Tibial nerve (tissue), 4 donors: ENCODE results near the gene NPLOC4. TPM values are rescaled to one million over a fixed set of nuclear protein-coding genes. Genes with fewer than 3 reads are reported as not detected.

Source experiments
- DNase-seq, 2 donors: peaks; one replicate each; pipeline ENCODE4 v3.0.0-alpha.2; 2019; ENCODE audit warnings: low spot score in 2 of 2
- H3K27ac ChIP-seq, 4 donors: fragments of 200-600 bp; sonication (generic) in 3 of 4; one replicate each; pipeline ENCODE4 v1.5.1; 2017 to 2019; ENCODE audit warnings: mild to moderate bottlenecking in 1 of 4
- H3K27me3 ChIP-seq, 2 donors: fragments of 200-600 bp; sonication (generic) in 1 of 2; one replicate each; pipeline versions ENCODE4 v1.5.1 to v1.6.0; 2017 to 2019
- H3K36me3 ChIP-seq, 3 donors: fragments of 200-600 bp; sonication (generic); one replicate each; pipeline ENCODE4 v1.5.1; 2018 to 2019
- H3K4me1 ChIP-seq, 4 donors: fragments of 200-600 bp; sonication (generic) in 3 of 4; one replicate each; pipeline ENCODE4 v1.5.1; 2017 to 2019
- H3K4me3 ChIP-seq, 4 donors: fragments of 200-600 bp; sonication (generic) in 3 of 4; one replicate each; pipeline ENCODE4 v1.5.1; 2017 to 2019; ENCODE audit warnings: mild to moderate bottlenecking in 1 of 4, moderate library complexity in 1 of 4
- H3K9me3 ChIP-seq, 4 donors: fragments of 200-600 bp; sonication (generic) in 3 of 4; one replicate each; pipeline ENCODE4 v1.5.1; 2017 to 2019
- EP300 ChIP-seq, 2 donors: sonication (generic); formaldehyde crosslinking; IDR thresholded peaks; one replicate each; pipeline ENCODE4 v1.6.1; 2017; ENCODE audit warnings: antibody characterized with exemption in 2 of 2, mild to moderate bottlenecking in 1 of 2
- POLR2A ChIP-seq, 2 donors: fragments of 450-650 bp; IDR thresholded peaks; one replicate each; pipeline ENCODE4 v1.6.1; 2017; ENCODE audit warnings: antibody characterized with exemption in 2 of 2, mild to moderate bottlenecking in 2 of 2, moderate library complexity in 2 of 2
- WGBS, 2 donors: methylation state at CpG; one replicate each; pipeline ENCODE4 v1.1.5; 2018; 5-methylcytosine and 5-hydroxymethylcytosine counted together
- total RNA-seq, 4 donors: library from RNA; depleted of rRNA; stranded (reverse); fragments of >200 nt; gene quantifications; one replicate each; pipeline ENCODE4 v1.1.0, GENCODE V29; 2016
- TF ChIP-seq, protein P1 (sequence below), 5 experiments: fragments of 200-600 bp in 3 of 5; fragments of 450-650 bp in 2 of 5; sonication (generic) in 3 of 5; IDR thresholded peaks; one replicate each; pipeline ENCODE4 v1.5.1; 2016 to 2019; ENCODE audit warnings: antibody characterized with exemption in 5 of 5, mild to moderate bottlenecking in 3 of 5, moderate library complexity in 2 of 5

The NPLOC4 gene
- total RNA-seq, 4 donors from 2014 or later = 51.1 to 79.2 (median 62.1) TPM

DNA sequence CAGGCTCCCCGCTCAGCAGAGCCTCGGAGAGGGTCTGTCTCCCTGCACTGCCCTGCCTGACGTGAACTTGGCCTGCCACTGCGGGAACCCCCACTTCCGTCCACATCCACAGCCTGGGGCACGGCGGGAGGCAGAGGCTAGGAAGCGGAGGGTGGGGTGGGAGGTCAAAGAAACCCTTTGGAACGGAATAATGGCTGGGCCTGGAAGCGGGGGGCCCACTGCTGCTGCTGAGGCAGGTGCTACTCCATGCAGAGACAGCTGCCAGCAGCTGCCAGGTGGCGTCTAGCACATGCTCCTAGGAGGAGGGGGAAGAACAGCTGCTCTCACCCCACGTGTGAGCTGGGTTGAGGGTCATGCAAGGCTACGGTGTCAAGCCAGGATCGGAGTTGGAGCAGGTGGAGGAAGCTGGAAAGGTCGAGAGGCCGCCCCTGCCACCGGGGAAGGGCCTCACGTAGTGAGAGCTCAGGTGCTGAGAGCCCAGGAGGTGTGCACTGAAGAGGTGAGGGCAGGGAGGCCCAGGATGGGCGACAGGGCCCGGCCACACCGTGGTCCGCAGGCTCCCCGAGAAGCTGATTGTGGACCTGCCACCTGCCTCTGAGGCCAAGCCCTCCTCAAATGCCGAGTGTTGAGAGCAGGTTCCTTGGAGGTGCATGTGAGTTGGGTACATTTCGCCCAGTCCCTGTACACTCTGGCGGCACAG is 98.9 kb downstream of the NPLOC4 start:
- peaks cover 2 to 50% (median 5%) of the 10 kb centered on the region in 3 donors for H3K36me3 ChIP-seq
- TF ChIP-seq EP300 (IDR thresholded peaks at IDR 0.05) (no peak), POLR2A (IDR thresholded peaks at IDR 0.05) (no peak)
- TF ChIP-seq, protein P1, sequence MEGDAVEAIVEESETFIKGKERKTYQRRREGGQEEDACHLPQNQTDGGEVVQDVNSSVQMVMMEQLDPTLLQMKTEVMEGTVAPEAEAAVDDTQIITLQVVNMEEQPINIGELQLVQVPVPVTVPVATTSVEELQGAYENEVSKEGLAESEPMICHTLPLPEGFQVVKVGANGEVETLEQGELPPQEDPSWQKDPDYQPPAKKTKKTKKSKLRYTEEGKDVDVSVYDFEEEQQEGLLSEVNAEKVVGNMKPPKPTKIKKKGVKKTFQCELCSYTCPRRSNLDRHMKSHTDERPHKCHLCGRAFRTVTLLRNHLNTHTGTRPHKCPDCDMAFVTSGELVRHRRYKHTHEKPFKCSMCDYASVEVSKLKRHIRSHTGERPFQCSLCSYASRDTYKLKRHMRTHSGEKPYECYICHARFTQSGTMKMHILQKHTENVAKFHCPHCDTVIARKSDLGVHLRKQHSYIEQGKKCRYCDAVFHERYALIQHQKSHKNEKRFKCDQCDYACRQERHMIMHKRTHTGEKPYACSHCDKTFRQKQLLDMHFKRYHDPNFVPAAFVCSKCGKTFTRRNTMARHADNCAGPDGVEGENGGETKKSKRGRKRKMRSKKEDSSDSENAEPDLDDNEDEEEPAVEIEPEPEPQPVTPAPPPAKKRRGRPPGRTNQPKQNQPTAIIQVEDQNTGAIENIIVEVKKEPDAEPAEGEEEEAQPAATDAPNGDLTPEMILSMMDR (IDR thresholded peaks at IDR 0.05) = peak in 1 of 5 experiments; percentile 3

GRCh38 chr17:81537343-81537855 is 99.5 kb downstream of the NPLOC4 start:
- TF ChIP-seq, protein P1 (IDR thresholded peaks at IDR 0.05) = peak in 4 of 5 experiments; percentile 43 to 71 (median 58)
- no peak for TF ChIP-seq EP300 (IDR thresholded peaks at IDR 0.05)
- Histone ChIP-seq H3K4me1 (peaks cover 0 to 21% (median 12%) of the 10 kb centered on the region in 4 donors), H3K9me3 (no peaks in the 10 kb centered on the region), H3K27me3 (peaks cover 0 to 43% of the 10 kb centered on the region in 2 donors), H3K4me3 (no peak overlapping the region), H3K36me3 (peaks cover 2 to 44% (median 5%) of the 10 kb centered on the region in 3 donors), H3K27ac (no peak overlapping the region)
- DNase-seq = no peak
- 11 to 20% methylated on average over 2 to 5 of the region's 17 CpGs for WGBS, 2 donors

More for the DNA sequence above, 98.9 kb downstream of the NPLOC4 start:
- Histone ChIP-seq H3K27me3 (peaks cover 0 to 43% of the 10 kb centered on the region in 2 donors), H3K27ac (no peak overlapping the region), H3K4me3 (no peak overlapping the region), H3K4me1 (peaks cover 0 to 21% (median 12%) of the 10 kb centered on the region in 4 donors), H3K9me3 (no peaks in the 10 kb centered on the region)
- 53 to 68% methylated on average over 19 to 26 of the region's 26 CpGs for WGBS, 2 donors
- DNase-seq = no peak

GRCh38 chr17:81536299-81537290 is 100.3 kb downstream of the NPLOC4 start:
- H3K9me3 ChIP-seq = no peaks in the 10 kb centered on the region
- H3K27ac ChIP-seq = no peak overlapping the region
- H3K27me3 ChIP-seq = peaks cover 0 to 43% of the 10 kb centered on the region in 2 donors
- no peak for DNase-seq
- WGBS, 2 donors = 16 to 21% methylated on average over 29 to 37 of the region's 89 CpGs
- H3K36me3 ChIP-seq = peaks cover 2 to 39% (median 5%) of the 10 kb centered on the region in 3 donors
- TF ChIP-seq POLR2A (IDR thresholded peaks at IDR 0.05) = no peak
- no peak for TF ChIP-seq EP300 (IDR thresholded peaks at IDR 0.05)
- H3K4me1 ChIP-seq = peaks cover 0 to 21% (median 12%) of the 10 kb centered on the region in 4 donors
- no peak overlapping the region for H3K4me3 ChIP-seq

GRCh38 chr17:81535480-81536298 is 101.2 kb downstream of the NPLOC4 start:
- DNase-seq = no peak
- Histone ChIP-seq H3K27me3 (peaks cover 0 to 43% of the 10 kb centered on the region in 2 donors), H3K27ac (no peak overlapping the region), H3K4me1 (peaks cover 0 to 21% (median 12%) of the 10 kb centered on the region in 4 donors), H3K4me3 (no peak overlapping the region), H3K36me3 (peaks cover 0 to 30% (median under 1%) of the 10 kb centered on the region in 3 donors), H3K9me3 (no peaks in the 10 kb centered on the region)
- TF ChIP-seq, protein P1 (IDR thresholded peaks at IDR 0.05) = no peak
- TF ChIP-seq POLR2A (IDR thresholded peaks at IDR 0.05) (no peak), EP300 (IDR thresholded peaks at IDR 0.05) (no peak)
- 75 to 77% methylated on average over 13 of the region's 13 CpGs for WGBS, 2 donors

GRCh38 chr17:81535007-81535328 is 101.9 kb downstream of the NPLOC4 start:
- Histone ChIP-seq H3K4me3 (no peak overlapping the region), H3K27ac (no peak overlapping the region), H3K4me1 (peaks cover 0 to 21% (median 12%) of the 10 kb centered on the region in 4 donors), H3K9me3 (no peaks in the 10 kb centered on the region), H3K36me3 (peaks cover 0 to 23% (median 0%) of the 10 kb centered on the region in 3 donors), H3K27me3 (peaks cover 0 to 43% of the 10 kb centered on the region in 2 donors)
- TF ChIP-seq POLR2A (IDR thresholded peaks at IDR 0.05) = no peak
- TF ChIP-seq, protein P1 (IDR thresholded peaks at IDR 0.05) = no peak
- no peak for TF ChIP-seq EP300 (IDR thresholded peaks at IDR 0.05)
- no peak for DNase-seq
- 64 to 90% methylated on average over 5 of the region's 5 CpGs for WGBS, 2 donors
